K562 (cell line): Measurements from ENCODE around the gene P4HTM. TPM values are rescaled to one million over a fixed set of nuclear protein-coding genes. Genes with fewer than 3 reads are reported as not detected.

Source experiments
- ATAC-seq: fragments of 200-7000 bp; cut with Tn5 transposase; 3 replicates; pipeline ENCODE4 v1.9.1; 2020; ENCODE audit warnings: moderate library complexity
- BruUV-seq: library from RNA; stranded (reverse); fragments of 400-500 nt; replicated peaks from 2 replicates; lab custom pipeline; 2021; lab: Mats Ljungman, UMichigan
- CTCF ChIA-PET: fragments of 300-600 bp; formaldehyde crosslinking; extraction: SDS; loops from one replicate; lab custom pipeline; 2021; ENCODE audit warnings: low intra/inter-chr PET ratio; lab: Yijun Ruan, JAX
- POLR2A ChIA-PET: fragments of 300-600, 350-650 bp; sonication (Branson Sonifier 250); formaldehyde crosslinking; extraction: SDS; loops from one replicate; lab custom pipeline; 2021; ENCODE audit warnings: antibody characterized with exemption, inconsistent platforms; lab: Yijun Ruan, JAX
- DNase-seq, 4 experiments: peaks; one replicate each; pipeline versions ENCODE4 v3.0.0 to v3.0.0-alpha.2; 2011 to 2018; ENCODE audit warnings: low spot score in 3 of 4, mixed read lengths in 3 of 4; ENCODE audit errors: extremely low read depth in 1 of 4
- FAIRE-seq: peaks from 2 replicates; lab custom pipeline; 2011; peaks lifted over from hg19 to GRCh38; lab: Jason Lieb, UNC
- H2AFZ ChIP-seq: 2 replicates; pipeline ENCODE4 v1.6.0; 2011; ENCODE audit warnings: low read depth, low read length, control low read depth, inconsistent platforms
- H3K27ac ChIP-seq: fragments of 200-600 bp; 3 replicates; pipeline ENCODE4 v1.8.0; 2011; ENCODE audit warnings: low read depth, mild to moderate bottlenecking, control low read depth, inconsistent platforms, low read length, moderate library complexity, mixed read lengths; ENCODE audit errors: extremely low read depth
- H3K27me3 ChIP-seq, 2 experiments: fragments of 300-600 bp in 1 of 2; 2 replicates in 1 of 2; 3 replicates in 1 of 2; pipeline versions ENCODE4 v1.6.0 to v1.8.0; 2011; ENCODE audit warnings: inconsistent platforms in 2 of 2, low read length in 2 of 2, mild to moderate bottlenecking in 1 of 2, mixed read lengths in 1 of 2, moderate library complexity in 1 of 2; ENCODE audit not compliant: control insufficient read depth in 2 of 2, insufficient read depth in 2 of 2
- H3K36me3 ChIP-seq: fragments of 300-600 bp; 3 replicates; pipeline ENCODE4 v1.8.0; 2011; ENCODE audit warnings: mild to moderate bottlenecking, low read length, inconsistent platforms; ENCODE audit not compliant: control insufficient read depth, insufficient read depth
- H3K4me1 ChIP-seq, 2 experiments: fragments of 200-600 bp in 1 of 2; replicated peaks in 1 of 2; 2 replicates in 1 of 2; 3 replicates in 1 of 2; pipeline versions ENCODE4 v1.5.1 to v1.8.0; 2011; ENCODE audit warnings: inconsistent platforms in 2 of 2, low read length in 2 of 2, mild to moderate bottlenecking in 1 of 2, mixed read lengths in 1 of 2, moderate library complexity in 1 of 2; ENCODE audit not compliant: control insufficient read depth in 2 of 2, insufficient read depth in 2 of 2
- H3K4me2 ChIP-seq: 2 replicates; pipeline ENCODE4 v1.6.1; 2011; ENCODE audit warnings: low read length, control low read depth, inconsistent platforms, mixed read lengths; ENCODE audit not compliant: insufficient read depth
- H3K4me3 ChIP-seq: fragments of 200-600 bp; sonication (generic), shearing (Covaris generic); 2 replicates; pipeline ENCODE4 v1.5.1; 2016; ENCODE audit warnings: control low read depth, inconsistent platforms
- H3K79me2 ChIP-seq: fragments of 200-600 bp; 3 replicates; pipeline ENCODE4 v1.8.0; 2011; ENCODE audit warnings: low read length, inconsistent platforms; ENCODE audit not compliant: control insufficient read depth, insufficient read depth
- H3K9ac ChIP-seq, 2 experiments: 2 replicates each; pipeline versions ENCODE4 v1.6.0 to v1.6.1; 2011; ENCODE audit warnings: low read depth in 2 of 2, low read length in 2 of 2, control low read depth in 1 of 2, inconsistent platforms in 1 of 2, mild to moderate bottlenecking in 1 of 2, mixed read lengths in 1 of 2; ENCODE audit not compliant: insufficient read depth in 1 of 2
- H3K9me1 ChIP-seq: one replicate; pipeline ENCODE4 v1.6.0; 2011; ENCODE audit warnings: inconsistent platforms, mild to moderate bottlenecking, low read length, moderate library complexity; ENCODE audit not compliant: control insufficient read depth, insufficient read depth
- H3K9me3 ChIP-seq: replicated peaks from 2 replicates; pipeline ENCODE4 v1.5.1; 2011; ENCODE audit warnings: low read depth, low read length, inconsistent platforms; ENCODE audit not compliant: control insufficient read depth, insufficient read depth
- H4K20me1 ChIP-seq: replicated peaks from 2 replicates; pipeline ENCODE4 v1.6.1; 2011; ENCODE audit warnings: low read length, inconsistent platforms, mixed read lengths; ENCODE audit not compliant: control insufficient read depth, insufficient read depth
- ARID4B ChIP-seq: sonication (generic); formaldehyde crosslinking; IDR thresholded peaks from 2 replicates; pipeline ENCODE4 v1.8.0; 2022; ENCODE audit warnings: mild to moderate bottlenecking, missing genetic modification reagents
- CC2D1A ChIP-seq: fragments of 450-650 bp; IDR thresholded peaks from 2 replicates; pipeline ENCODE4 v1.6.1; 2017; ENCODE audit warnings: mild to moderate bottlenecking
- E2F5 ChIP-seq: sonication (generic); formaldehyde crosslinking; IDR thresholded peaks from 2 replicates; pipeline ENCODE4 v1.8.0; 2022; ENCODE audit warnings: mild to moderate bottlenecking, missing genetic modification reagents
- GABPB1 ChIP-seq: sonication (generic); formaldehyde crosslinking; IDR thresholded peaks from 2 replicates; pipeline ENCODE4 v1.8.0; 2022; ENCODE audit warnings: mild to moderate bottlenecking, missing genetic modification reagents
- NFE2 ChIP-seq: IDR thresholded peaks from 2 replicates; pipeline ENCODE4 v1.6.1; 2014; ENCODE audit warnings: antibody characterized with exemption, low read depth
- RB1 ChIP-seq: fragments of 450-650 bp; IDR thresholded peaks from 2 replicates; pipeline ENCODE4 v1.6.1; 2017; ENCODE audit warnings: low read depth, mild to moderate bottlenecking
- TFE3 ChIP-seq: fragments of 450-650 bp; formaldehyde crosslinking; IDR thresholded peaks from 2 replicates; pipeline ENCODE4 v1.4.0; 2020; ENCODE audit warnings: mild to moderate bottlenecking, mixed read lengths
- ZNF655 ChIP-seq: fragments of 250-450 bp; sonication (Bioruptor Pico); IDR thresholded peaks from 2 replicates; pipeline ENCODE4 v1.5.0; 2021
- ZNF695 ChIP-seq: fragments of 450-650 bp; formaldehyde crosslinking; IDR thresholded peaks from 2 replicates; pipeline ENCODE4 v1.4.0; 2020; ENCODE audit warnings: mild to moderate bottlenecking, moderate library complexity
- WGBS: fragments of 100-300 bp; shearing (Covaris generic); methylation state at CpG from one replicate; pipeline ENCODE4 v1.1.6; 2016; ENCODE audit warnings: low coverage, mixed read lengths; ENCODE audit not compliant: insufficient coverage; ENCODE audit errors: missing lambda C conversion rate; 5-methylcytosine and 5-hydroxymethylcytosine counted together
- in situ Hi-C: fragments of 300-500 bp; cut with MboI; formaldehyde crosslinking; loops from 4 replicates; pipeline ENCODE4 v1.15.0; 2018; ENCODE audit warnings: inconsistent platforms, mixed read lengths
- intact Hi-C: fragments of 100-400 bp; cut with micrococcal nuclease; formaldehyde crosslinking; loops from 2 replicates; pipeline ENCODE4 v1.14.2; 2022
- polyA plus RNA-seq, 8 experiments: library from polyadenylated mRNA; depleted of rRNA in 4 of 8; stranded (reverse) in 5 of 8; unstranded in 3 of 8; fragments of >200 nt; fragmentation: Nextera tagmentation in 2 of 8; fragmentation: Illumina TruSeq in 1 of 8; extraction: Ambion mirVana in 2 of 8; extraction: Trizol in 1 of 8; gene quantifications; 2 replicates each; pipeline versions ENCODE4 v1.2.1 to v1.2.3, GENCODE V29; 2011 to 2014; ENCODE audit warnings: inconsistent platforms in 1 of 8, missing spikeins in 1 of 8
- total RNA-seq, 7 experiments: library from RNA; depleted of rRNA in 6 of 7; stranded (reverse); fragments of >200 nt in 6 of 7; fragmentation: Illumina TruSeq in 2 of 7; extraction: Trizol in 2 of 7; gene quantifications; 2 replicates each; pipeline versions ENCODE4 v1.2.1 to v1.2.3, GENCODE V29; 2011 to 2021; ENCODE audit warnings: low replicate concordance in 1 of 7

P4HTM gene
- total and polyA plus RNA-seq, 9 of the 15 experiments (the other 6 are each of a cell fraction or from before 2014, with no cell fraction given) = 0.09 to 0.66 (median 0.25) TPM; not detected in 2

GRCh38 chr3:49007068-49007770, 17.2 kb downstream of the P4HTM start, which contains the start of gene WDR6 (continued):
- peak; percentile 91 for TF ChIP-seq TFE3 (CRISPR knock-in tag)
- 0 out of 2 replicates have a peak, but pooled peaks have one; percentile 3 for TF ChIP-seq NFE2
- TF ChIP-seq CC2D1A = peak; percentile 27; the same call in 1 of the 2 replicates
- TF ChIP-seq RB1 = 0 out of 2 replicates have a peak, but pooled peaks have one; percentile 13

GRCh38 chr3:49007771-49008528, 17.9 kb downstream of the P4HTM start:
- Histone ChIP-seq H3K9me3 (no peaks in the 10 kb centered on the region), H3K4me3 (peak overlapping the region; percentile 80), H3K79me2 (peaks cover 51% of the 10 kb centered on the region), H3K36me3 (peaks cover 23% of the 10 kb centered on the region; the same call in 2 of the 3 replicates), H3K9ac (peak overlapping the region; percentile 97 to 99), H3K9me1 (peaks cover 3% of the 10 kb centered on the region), H3K4me1 (peaks cover 19 to 48% of the 10 kb centered on the region in 2 experiments; a peak in 4 of 5 replicates), H2AFZ (peak overlapping the region; percentile 99), H3K4me2 (peak overlapping the region; percentile 94), H3K27me3 (no peaks in the 10 kb centered on the region), H3K27ac (peak overlapping the region; percentile 99), H4K20me1 (peaks cover 8% of the 10 kb centered on the region)
- peak; percentile 88 for ATAC-seq
- TSS peak; percentile 54 for BruUV-seq
- ChIA-PET POLR2A (interaction anchor here (0.6 to 3.0 kb wide), 12 partner anchors 11 to 740 kb away, joined by 3 to 104 read pairs (median 4); partner anchors contain the start of genes DALRD3, IMPDH2, NDUFAF3 and QRICH1), CTCF (no interaction called here)
- WGBS = 10% methylated on average over 12 of the region's 41 CpGs
- intact Hi-C loops = loop anchor here (2.0 to 5.0 kb wide), 2 partner anchors 19 to 91 kb away; partner anchors contain the start of gene ARIH2
- peak; percentile 85 to 94 (median 90) for DNase-seq
- FAIRE-seq = peak; percentile 70
- in situ Hi-C loops = no loop called here
- TF ChIP-seq GABPB1 (CRISPR knock-in tag) (0 out of 2 replicates have a peak, but pooled peaks have one; percentile 17), ZNF695 (no peak), E2F5 (CRISPR knock-in tag) (no peak), ZNF655 (CRISPR knock-in tag) (no peak), ARID4B (CRISPR knock-in tag) (peak; percentile 8; the same call in 1 of the 2 replicates)
